H9 (cell line): Measurements from ENCODE around the gene PDE8A. TPM values are rescaled to one million over a fixed set of nuclear protein-coding genes. Genes with fewer than 3 reads are reported as not detected.

Source experiments
- DNase-seq: peaks from one replicate; pipeline ENCODE4 v3.0.0-alpha.2; 2017
- H2AFZ ChIP-seq: one replicate; pipeline ENCODE4 v1.6.1; 2013; ENCODE audit warnings: mild to moderate bottlenecking, low read length, control low read depth, moderate library complexity
- H2AK5ac ChIP-seq: 2 replicates; pipeline ENCODE4 v1.6.1; 2013; ENCODE audit warnings: low read length, control low read depth, mixed read lengths; ENCODE audit not compliant: insufficient read length
- H2BK120ac ChIP-seq: one replicate; pipeline ENCODE4 v1.6.1; 2013; ENCODE audit warnings: low read depth, mild to moderate bottlenecking, low read length, control low read depth, inconsistent platforms; ENCODE audit not compliant: poor library complexity, severe bottlenecking
- H2BK12ac ChIP-seq: 2 replicates; pipeline ENCODE4 v1.6.1; 2013; ENCODE audit warnings: low read length, control low read depth, mixed read lengths, low read depth; ENCODE audit not compliant: insufficient read length
- H2BK15ac ChIP-seq: 2 replicates; pipeline ENCODE4 v1.6.1; 2013; ENCODE audit warnings: low read depth, low read length, control low read depth
- H2BK20ac ChIP-seq: one replicate; pipeline ENCODE4 v1.6.1; 2013; ENCODE audit warnings: low read depth, mild to moderate bottlenecking, low read length, control low read depth, inconsistent platforms; ENCODE audit not compliant: poor library complexity, severe bottlenecking
- H2BK5ac ChIP-seq: 2 replicates; pipeline ENCODE4 v1.6.1; 2013; ENCODE audit warnings: low read length, control low read depth, mixed read lengths; ENCODE audit not compliant: insufficient read length
- H3K14ac ChIP-seq: 2 replicates; pipeline ENCODE4 v1.6.1; 2013; ENCODE audit warnings: low read length, control low read depth; ENCODE audit not compliant: insufficient read depth
- H3K18ac ChIP-seq: 2 replicates; pipeline ENCODE4 v1.6.1; 2013; ENCODE audit warnings: low read depth, mild to moderate bottlenecking, mixed read lengths, low read length, control low read depth; ENCODE audit not compliant: insufficient read length
- H3K23ac ChIP-seq: 2 replicates; pipeline ENCODE4 v1.6.1; 2013; ENCODE audit warnings: low read length, control low read depth, mixed read lengths, low read depth; ENCODE audit not compliant: insufficient read length
- H3K23me2 ChIP-seq: 2 replicates; pipeline ENCODE4 v1.6.1; 2013; ENCODE audit warnings: low read depth, mild to moderate bottlenecking, mixed read lengths, low read length, control low read depth; ENCODE audit not compliant: insufficient read length, poor library complexity, severe bottlenecking
- H3K27ac ChIP-seq: 2 replicates; pipeline ENCODE4 v1.5.1; 2013; ENCODE audit warnings: low read length, control low read depth, mixed read lengths, low read depth; ENCODE audit not compliant: insufficient read length
- H3K27me3 ChIP-seq: 2 replicates; pipeline ENCODE4 v1.6.1; 2013; ENCODE audit warnings: low read length, control low read depth, inconsistent platforms; ENCODE audit not compliant: insufficient read depth
- H3K4ac ChIP-seq: 2 replicates; pipeline ENCODE4 v1.6.1; 2013; ENCODE audit warnings: low read depth, mild to moderate bottlenecking, control low read depth, inconsistent platforms, low read length, moderate library complexity
- H3K4me1 ChIP-seq: 2 replicates; pipeline ENCODE4 v1.6.1; 2013; ENCODE audit warnings: low read length, control low read depth, inconsistent platforms; ENCODE audit not compliant: insufficient read depth
- H3K4me2 ChIP-seq: 2 replicates; pipeline ENCODE4 v1.6.1; 2013; ENCODE audit warnings: low read length, control low read depth, mixed read lengths; ENCODE audit not compliant: insufficient read length, insufficient read depth
- H3K56ac ChIP-seq: 2 replicates; pipeline ENCODE4 v1.6.1; 2013; ENCODE audit warnings: low read depth, mild to moderate bottlenecking, mixed read lengths, low read length, control low read depth; ENCODE audit not compliant: insufficient read length
- H3K79me1 ChIP-seq: 2 replicates; pipeline ENCODE4 v1.6.1; 2013; ENCODE audit warnings: low read depth, mild to moderate bottlenecking, moderate library complexity, low read length, control low read depth, inconsistent platforms; ENCODE audit not compliant: insufficient read depth, poor library complexity, severe bottlenecking
- H3K79me2 ChIP-seq: 2 replicates; pipeline ENCODE4 v1.6.1; 2013; ENCODE audit warnings: low read length, control low read depth, inconsistent platforms; ENCODE audit not compliant: insufficient read depth
- H3K9ac ChIP-seq: 2 replicates; pipeline ENCODE4 v1.6.1; 2013; ENCODE audit warnings: low read length, control low read depth, mixed read lengths; ENCODE audit not compliant: insufficient read length; ENCODE audit errors: extremely low read depth
- H3K9me3 ChIP-seq: one replicate; pipeline ENCODE4 v1.6.1; 2013; ENCODE audit warnings: low read depth, low read length, inconsistent platforms; ENCODE audit not compliant: control insufficient read depth
- H3T11ph ChIP-seq: one replicate; pipeline ENCODE4 v1.6.1; 2013; ENCODE audit warnings: mild to moderate bottlenecking, low read length, control low read depth, inconsistent platforms
- H4K20me1 ChIP-seq: one replicate; pipeline ENCODE4 v1.6.1; 2013; ENCODE audit not compliant: control insufficient read depth, insufficient read length, insufficient read depth
- H4K5ac ChIP-seq: 2 replicates; pipeline ENCODE4 v1.6.1; 2013; ENCODE audit warnings: low read depth, mild to moderate bottlenecking, mixed read lengths, low read length, control low read depth; ENCODE audit not compliant: insufficient read length
- H4K8ac ChIP-seq: replicated peaks from 2 replicates; pipeline ENCODE4 v1.6.1; 2013; ENCODE audit warnings: low read length, control low read depth, mixed read lengths, low read depth; ENCODE audit not compliant: insufficient read length
- H4K91ac ChIP-seq: 2 replicates; pipeline ENCODE4 v1.6.1; 2013; ENCODE audit warnings: low read depth, mild to moderate bottlenecking, moderate library complexity, mixed read lengths, low read length, control low read depth; ENCODE audit not compliant: insufficient read length
- H3K27ac Mint-ChIP-seq, 3 experiments: 2 replicates in 2 of 3; 3 replicates in 1 of 3; pipeline ENCODE4 v1.8.0; 2020 to 2021; ENCODE audit warnings: mixed read lengths in 3 of 3, mild to moderate bottlenecking in 1 of 3, moderate library complexity in 1 of 3
- H3K27me3 Mint-ChIP-seq: 2 replicates; pipeline ENCODE4 v1.8.0; 2021; ENCODE audit warnings: low read depth, mild to moderate bottlenecking, moderate library complexity, mixed read lengths
- H3K36me3 Mint-ChIP-seq, 3 experiments: 2 replicates in 2 of 3; 3 replicates in 1 of 3; pipeline ENCODE4 v1.8.0; 2020 to 2021; ENCODE audit warnings: low read depth in 3 of 3, mixed read lengths in 3 of 3; ENCODE audit not compliant: insufficient read depth in 1 of 3
- H3K4me1 Mint-ChIP-seq, 2 experiments: 2 replicates each; pipeline ENCODE4 v1.8.0; 2020; ENCODE audit warnings: mixed read lengths in 2 of 2
- H3K4me3 Mint-ChIP-seq, 2 experiments: 2 replicates in 1 of 2; 3 replicates in 1 of 2; pipeline ENCODE4 v1.8.0; 2020 to 2021; ENCODE audit warnings: mild to moderate bottlenecking in 2 of 2, mixed read lengths in 2 of 2, moderate library complexity in 1 of 2
- H3K9me3 Mint-ChIP-seq, 2 experiments: 2 replicates in 1 of 2; 3 replicates in 1 of 2; pipeline ENCODE4 v1.8.0; 2020; ENCODE audit warnings: mild to moderate bottlenecking in 2 of 2, mixed read lengths in 2 of 2, moderate library complexity in 1 of 2
- CTCF ChIP-seq: fragments of 200-600 bp; sonication (generic); conservative IDR thresholded peaks from 3 replicates; pipeline ENCODE4 v1.8.0; 2021; ENCODE audit warnings: antibody characterized with exemption, mild to moderate bottlenecking
- WGBS: extraction: QIAGEN DNeasy Blood & Tissue Kit; methylation state at CpG from one replicate; pipeline ENCODE4 v1.1.7; 2013; ENCODE audit warnings: missing lambda C conversion rate, low lambda C conversion rate, mixed read lengths; ENCODE audit not compliant: insufficient read length; ENCODE audit errors: extremely low coverage; 5-methylcytosine and 5-hydroxymethylcytosine counted together
- total RNA-seq: library from RNA; stranded (reverse); gene quantifications from 2 replicates; pipeline ENCODE4 v1.2.1, GENCODE V29; 2021

PDE8A gene
- total RNA-seq, 1 experiment from 2014 or later: 9.3 TPM

- Mint-ChIP-seq H3K4me3 (peak overlapping the region; percentile 83 to 90), H3K27ac (peak overlapping the region in 2 of 3 experiments; percentile 75 to 94; a peak in 2 of 7 replicates), H3K9me3 (no peaks in the 10 kb centered on the region; a peak in 3 of 5 replicates), H3K4me1 (peaks cover 19 to 21% of the 10 kb centered on the region in 2 experiments), H3K27me3 (peaks cover 65% of the 10 kb centered on the region), H3K36me3 (no peaks in the 10 kb centered on the region)
- no peaks in the 10 kb centered on the region for H4K20me1 ChIP-seq
- H3T11ph ChIP-seq: no peak overlapping the region
- H3K18ac ChIP-seq: peak overlapping the region; percentile 82
- no CpG with 5 or more reads among the region's 66 CpGs for WGBS
- no peak overlapping the region for H3K23ac ChIP-seq
- TF ChIP-seq CTCF: no peak
- H3K79me1 ChIP-seq: no peaks in the 10 kb centered on the region
- no peak overlapping the region for H2BK15ac ChIP-seq
- H2BK120ac ChIP-seq: no peak overlapping the region
- no peak overlapping the region for H3K56ac ChIP-seq
- H3K27ac ChIP-seq: no peak overlapping the region
- no peaks in the 10 kb centered on the region for H3K9me3 ChIP-seq
- H3K4me2 ChIP-seq: peak overlapping the region; percentile 70
- no peak overlapping the region for H2BK12ac ChIP-seq
- H4K8ac ChIP-seq: no peak overlapping the region
- DNase-seq: peak; percentile 92
- H3K4me1 ChIP-seq: no peaks in the 10 kb centered on the region
- H3K9ac ChIP-seq: peak overlapping the region; percentile 37
- H2BK5ac ChIP-seq: no peak overlapping the region
- H3K4ac ChIP-seq: no peak overlapping the region
- no peaks in the 10 kb centered on the region for H3K79me2 ChIP-seq
- peaks cover 7% of the 10 kb centered on the region for H3K23me2 ChIP-seq
- H2AK5ac ChIP-seq: no peak overlapping the region
- H2AFZ ChIP-seq: no peak overlapping the region
- H3K14ac ChIP-seq: peak overlapping the region; percentile 2; the same call in 1 of the 2 replicates
- no peak overlapping the region for H2BK20ac ChIP-seq
- no peak overlapping the region for H4K91ac ChIP-seq
- H4K5ac ChIP-seq: no peak overlapping the region
- H3K27me3 ChIP-seq: peaks cover 5% of the 10 kb centered on the region; the same call in 1 of the 2 replicates
These were observed 1.2 kb upstream of the PDE8A start for GRCh38 chr15:84980196-84981053.
